ENCODE data around the gene ASB9. TPM values are rescaled to one million over a fixed set of nuclear protein-coding genes. Genes with fewer than 3 reads are reported as not detected.

ASB9 gene
- polyA plus RNA-seq, 2 of the 4 experiments (the other 2 are of a cell fraction): 24.7 to 40.8 TPM

GRCh38 chrX:15277604-15278003 lies 7.7 kb upstream of the ASB9 start:
- FAIRE-seq (no peak), ATAC-seq (no peak), DNase-seq (ENCODE audit: low read depth in 1 of 2, low spot score in 1 of 2) (no peak)
- H3K4me3 ChIP-seq: no peak overlapping the region
- H3K4me2 ChIP-seq: no peak overlapping the region
- H3K27ac ChIP-seq: no peak overlapping the region
- WGBS (ENCODE audit: missing lambda C conversion rate): 81% methylated on average over 1 of the region's 1 CpG
- TF ChIP-seq NPAS2 (CRISPR knock-in tag; IDR thresholded peaks at IDR 0.05; ENCODE audit: borderline replicate concordance) (no peak), FOSL2 (IDR thresholded peaks at IDR 0.05) (no peak), FOSL2 (CRISPR knock-in tag; IDR thresholded peaks at IDR 0.05) (no peak), TFCP2L1 (CRISPR knock-in tag; IDR thresholded peaks at IDR 0.05) (no peak), HMGXB4 (CRISPR knock-in tag; IDR thresholded peaks at IDR 0.05; ENCODE audit: borderline replicate concordance) (no peak), EP300 (IDR thresholded peaks at IDR 0.05) (no peak), JUN (IDR thresholded peaks at IDR 0.05) (no peak), HOXA7 (CRISPR knock-in tag; IDR thresholded peaks at IDR 0.05) (no peak), TP53 (CRISPR knock-in tag; IDR thresholded peaks at IDR 0.05) (no peak), RARB (CRISPR knock-in tag; IDR thresholded peaks at IDR 0.05) (no peak), MAFK (IDR thresholded peaks at IDR 0.05; ENCODE audit: partially characterized antibody) (no peak), KDM1A (IDR thresholded peaks at IDR 0.05; ENCODE audit: low read depth) (no peak)
- ChIA-PET CTCF (interaction anchor here (1.0 to 2.8 kb wide), 2 partner anchors 22 to 71 kb away, joined by 3 to 8 read pairs; no protein-coding TSS in a partner anchor), POLR2A (no interaction called here)
- H3K9me3 ChIP-seq: no peaks in the 10 kb centered on the region
- no peaks in the 10 kb centered on the region for H3K4me1 ChIP-seq

GRCh38 chrX:15274946-15275345 lies 5.1 kb upstream of the ASB9 start:
- Histone ChIP-seq H3K4me1 (peaks cover 12% of the 10 kb centered on the region), H3K4me2 (no peak overlapping the region), H3K27ac (no peak overlapping the region), H3K4me3 (no peak overlapping the region), H3K9me3 (no peaks in the 10 kb centered on the region)
- ChIA-PET POLR2A (no interaction called here), CTCF (interaction anchor here (2.8 kb wide), 1 partner anchor 25 kb away, joined by 8 read pairs; no protein-coding TSS in a partner anchor)
- ATAC-seq (no peak), DNase-seq (ENCODE audit: low read depth in 1 of 2, low spot score in 1 of 2) (no peak), FAIRE-seq (no peak)
- no peak for TF ChIP-seq ESRRA (IDR thresholded peaks at IDR 0.05; ENCODE audit: borderline replicate concordance, low read length)
- TF ChIP-seq HES2 (IDR thresholded peaks at IDR 0.05): no peak
- TF ChIP-seq KDM5A (IDR thresholded peaks at IDR 0.05): no peak
- TF ChIP-seq EP300 (IDR thresholded peaks at IDR 0.05): no peak
- no peak for TF ChIP-seq JUN (IDR thresholded peaks at IDR 0.05)
- no peak for TF ChIP-seq REST (IDR thresholded peaks at IDR 0.05)
- TF ChIP-seq RCOR1 (IDR thresholded peaks at IDR 0.05; ENCODE audit: low read depth, low read length): no peak
- no peak for TF ChIP-seq PHF8 (IDR thresholded peaks at IDR 0.05; ENCODE audit: borderline replicate concordance, low read depth)
- no peak for TF ChIP-seq HDAC2 (IDR thresholded peaks at IDR 0.05)
- TF ChIP-seq MAFK (IDR thresholded peaks at IDR 0.05; ENCODE audit: partially characterized antibody): no peak
- TF ChIP-seq MAX (IDR thresholded peaks at IDR 0.05): no peak
- TF ChIP-seq NFE2L2 (conservative IDR thresholded peaks at IDR 0.05; ENCODE audit: low read length): no peak
- no peak for TF ChIP-seq KDM1A (IDR thresholded peaks at IDR 0.05; ENCODE audit: low read depth)
- TF ChIP-seq FOSL2 (IDR thresholded peaks at IDR 0.05): no peak
- no peak for TF ChIP-seq FOSL2 (CRISPR knock-in tag; IDR thresholded peaks at IDR 0.05)
- no peak for TF ChIP-seq EHF (CRISPR knock-in tag; IDR thresholded peaks at IDR 0.05)
- no peak for TF ChIP-seq CBX2 (IDR thresholded peaks at IDR 0.05; ENCODE audit: borderline replicate concordance, low read depth)
- no peak for TF ChIP-seq TP53 (CRISPR knock-in tag; IDR thresholded peaks at IDR 0.05)
- no peak for TF ChIP-seq SREBF2 (IDR thresholded peaks at IDR 0.05)
- WGBS (ENCODE audit: missing lambda C conversion rate): 87% methylated on average over 2 of the region's 2 CpGs
